GM19463 (cell line): Measurements from ENCODE around the gene VWCE.

Source experiments
- ATAC-seq: cut with Tn5 transposase; IDR thresholded peaks from one replicate; pipeline ENCODE4 v1.9.1; 2021; ENCODE audit warnings: mild to moderate bottlenecking, moderate library complexity; ENCODE audit not compliant: unreplicated experiment

Gene VWCE

GRCh38 chr11:61287338-61287977, 7.7 kb downstream of the VWCE start:
- ATAC-seq: no peak

DNA sequence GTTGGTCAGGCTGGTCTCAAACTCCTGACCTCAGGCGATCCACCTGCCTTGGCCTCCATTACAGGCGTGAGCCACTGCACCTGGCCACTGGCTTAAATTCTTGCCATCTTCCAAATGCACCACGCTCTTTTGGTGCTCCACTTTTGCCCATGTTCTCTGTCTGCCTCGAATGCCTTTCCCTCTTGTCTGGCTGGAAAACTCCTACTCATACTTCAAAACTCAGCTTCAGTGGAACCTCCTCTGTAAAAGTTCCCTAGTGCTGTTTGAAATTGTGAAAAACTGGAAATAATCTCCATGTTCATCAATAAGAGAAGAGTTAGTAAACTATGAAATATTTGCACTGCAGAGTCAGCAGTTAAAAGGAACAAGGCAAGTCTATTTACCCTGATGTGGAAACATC, 11.5 kb downstream of the VWCE start:
- ATAC-seq: no peak

DNA sequence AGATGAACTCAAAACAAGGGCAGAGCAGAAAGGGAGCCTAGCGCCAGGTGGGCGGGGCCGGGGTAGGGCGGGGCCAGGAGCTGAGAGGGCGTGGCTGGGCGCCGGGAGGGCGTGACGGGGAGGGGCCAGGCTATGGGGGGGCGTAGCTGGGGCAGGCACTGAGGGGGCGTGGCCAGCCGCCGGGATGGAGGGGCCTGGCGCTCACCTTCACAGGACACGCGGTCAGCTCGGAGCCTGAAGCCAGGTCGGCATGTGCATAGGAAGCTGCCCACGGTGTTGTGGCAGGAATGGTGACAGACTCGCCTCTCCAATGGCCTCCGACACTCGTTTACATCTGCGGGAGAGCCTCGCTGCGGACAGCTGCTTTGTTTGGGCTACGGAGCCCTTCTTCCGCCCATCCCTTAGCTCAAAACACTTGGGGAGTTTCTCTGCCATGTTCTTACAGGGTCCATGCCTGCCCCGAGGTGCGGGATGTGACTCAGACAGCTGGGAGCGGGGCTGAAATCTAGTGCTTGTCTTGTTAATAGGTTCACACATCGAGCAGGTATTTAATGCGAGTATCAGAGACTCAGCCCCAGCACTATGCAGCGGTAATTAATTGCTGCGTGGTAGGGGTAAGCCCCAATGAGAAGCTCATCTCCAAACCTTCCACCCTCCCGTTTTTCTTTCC, 13.4 kb downstream of the VWCE start:
- no peak for ATAC-seq

GRCh38 chr11:61280883-61281580, 14.1 kb downstream of the VWCE start:
- ATAC-seq: no peak

DNA sequence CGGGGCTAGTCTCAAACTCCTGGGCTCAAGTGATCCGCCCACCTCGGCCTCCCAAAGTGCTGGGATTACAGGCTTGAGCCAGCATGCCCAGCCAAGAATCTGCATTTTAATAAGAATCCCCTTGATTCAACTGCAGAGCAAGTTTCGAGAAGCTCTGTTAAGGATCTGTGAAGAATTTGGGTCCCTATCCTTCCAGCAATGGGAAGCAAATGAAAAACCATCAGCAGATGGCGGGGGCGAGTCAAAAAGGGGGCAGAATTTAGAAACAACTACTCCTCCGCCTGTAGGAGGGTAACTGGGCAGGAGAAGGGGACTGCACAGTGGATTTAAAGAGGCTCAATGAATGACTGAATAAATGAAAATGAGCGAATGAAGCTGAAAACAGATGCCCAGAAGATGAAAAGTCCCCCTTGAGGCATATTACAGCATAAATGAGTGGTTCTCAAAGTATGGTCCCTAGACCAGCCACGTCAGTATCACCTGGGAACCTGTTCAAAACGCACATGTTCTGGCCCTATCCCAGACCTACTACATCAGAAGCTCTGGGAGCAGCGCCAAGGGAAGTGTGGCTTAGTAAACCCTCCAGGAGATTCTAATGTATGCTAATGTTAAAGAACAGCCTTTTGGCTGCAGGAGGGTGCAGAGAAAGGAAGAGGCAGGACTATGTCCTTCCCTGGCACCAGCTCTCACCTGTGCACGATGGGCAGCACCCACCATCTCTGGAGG, 15.0 kb downstream of the VWCE start:
- ATAC-seq: no peak

DNA sequence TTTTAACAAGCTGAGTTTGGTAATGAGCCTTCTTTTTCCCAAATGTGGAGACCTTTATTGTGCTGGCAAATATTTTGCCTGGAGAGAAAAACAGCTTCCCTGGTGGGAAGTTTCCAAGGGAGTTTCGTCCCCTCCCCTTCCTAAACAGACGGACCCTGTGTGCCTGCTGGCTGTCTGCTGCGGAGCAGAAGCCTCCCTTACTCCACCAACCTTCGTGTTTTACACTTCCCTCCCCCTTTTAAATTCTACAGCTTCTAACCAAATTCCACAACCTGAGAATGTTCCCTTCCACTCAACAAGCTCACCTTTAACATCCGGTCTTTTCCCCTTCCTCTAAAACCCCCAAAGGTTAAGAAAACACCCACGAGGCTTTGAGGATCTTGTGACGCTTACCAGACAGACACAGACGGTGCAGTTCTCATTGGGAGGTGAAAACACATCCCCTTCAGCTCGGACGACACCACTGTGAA, 17.1 kb downstream of the VWCE start:
- no peak for ATAC-seq

- no peak for ATAC-seq
Measured at GRCh38 chr11:61277186-61278000, 17.7 kb downstream of the VWCE start.

DNA sequence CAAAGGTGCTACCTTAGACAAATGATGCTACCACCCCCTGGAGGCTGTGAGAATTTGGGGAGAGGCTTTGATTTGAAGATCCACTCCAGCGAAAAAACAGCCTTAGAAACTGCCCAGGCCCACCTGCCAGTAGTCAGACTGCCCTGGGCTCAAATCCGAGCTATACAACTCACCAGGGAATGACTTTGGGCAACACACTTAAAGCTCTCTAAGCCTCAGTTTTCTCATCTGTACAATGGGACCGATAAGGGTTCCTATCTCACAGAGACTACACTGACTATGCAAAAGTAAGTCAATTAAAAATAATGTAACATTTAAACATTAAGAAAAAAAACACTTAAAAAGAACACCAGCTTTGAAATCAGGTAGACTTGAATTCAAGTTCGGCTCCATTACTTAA, 19.9 kb downstream of the VWCE start:
- ATAC-seq: no peak

- no peak for ATAC-seq
Measured at GRCh38 chr11:61274084-61274483, 21.0 kb downstream of the VWCE start.

GRCh38 chr11:61273178-61274078, 21.7 kb downstream of the VWCE start:
- ATAC-seq: no peak

GRCh38 chr11:61272731-61273130, 22.4 kb downstream of the VWCE start:
- no peak for ATAC-seq

GRCh38 chr11:61270354-61271076, 24.6 kb downstream of the VWCE start:
- ATAC-seq: no peak

DNA sequence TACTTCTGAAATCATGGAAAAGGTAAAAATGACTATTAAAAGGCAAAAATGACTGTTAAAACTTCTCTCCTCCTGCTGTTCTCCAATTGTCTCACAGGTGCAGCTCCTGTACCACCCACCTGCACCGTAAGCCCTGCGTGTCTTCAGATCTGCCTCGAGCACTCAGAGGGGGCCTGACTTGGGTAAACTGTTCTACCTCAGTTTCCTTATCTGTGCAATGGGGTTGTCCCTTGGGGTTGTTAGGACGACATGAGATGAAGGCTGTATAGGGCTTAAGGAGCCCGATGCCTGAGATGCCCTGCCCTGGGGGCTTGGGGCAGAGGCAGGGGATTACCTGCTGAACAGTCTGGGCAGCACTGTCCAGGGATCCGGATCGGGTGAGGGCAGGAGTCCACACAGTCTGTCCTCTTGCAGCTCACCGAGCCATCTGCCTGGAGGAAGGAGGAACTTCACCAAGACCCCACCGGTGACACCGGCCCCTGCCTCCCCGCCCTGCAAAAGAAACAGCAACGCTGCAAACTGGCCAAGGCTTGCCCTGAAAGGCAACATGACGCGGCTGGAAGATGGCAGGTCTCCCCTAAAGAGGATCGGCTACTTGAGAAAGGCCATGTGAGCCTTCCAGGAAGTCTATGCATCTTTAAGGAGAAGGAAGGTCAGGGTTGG, 26.4 kb downstream of the VWCE start:
- ATAC-seq: no peak

DNA sequence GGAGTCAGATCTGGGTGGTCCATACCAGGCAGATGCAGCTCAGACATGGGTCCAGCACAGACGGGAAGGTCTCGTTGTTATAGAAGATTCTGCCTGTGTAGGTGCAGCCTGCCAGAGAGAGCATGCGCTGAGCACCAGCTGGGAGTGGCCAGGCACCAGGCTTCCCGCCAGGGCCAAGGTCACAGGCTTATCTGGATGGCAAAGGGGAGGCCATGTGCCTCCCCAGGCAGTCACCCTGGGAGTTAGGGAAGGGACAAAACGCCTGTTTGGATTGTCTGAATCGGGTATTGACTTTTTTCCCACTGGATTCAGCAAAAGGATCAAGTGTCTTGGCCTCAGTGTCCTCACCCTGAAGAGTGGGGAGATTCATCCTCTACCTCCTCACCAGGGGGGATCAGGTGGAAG, 27.7 kb downstream of the VWCE start:
- ATAC-seq: no peak

DNA sequence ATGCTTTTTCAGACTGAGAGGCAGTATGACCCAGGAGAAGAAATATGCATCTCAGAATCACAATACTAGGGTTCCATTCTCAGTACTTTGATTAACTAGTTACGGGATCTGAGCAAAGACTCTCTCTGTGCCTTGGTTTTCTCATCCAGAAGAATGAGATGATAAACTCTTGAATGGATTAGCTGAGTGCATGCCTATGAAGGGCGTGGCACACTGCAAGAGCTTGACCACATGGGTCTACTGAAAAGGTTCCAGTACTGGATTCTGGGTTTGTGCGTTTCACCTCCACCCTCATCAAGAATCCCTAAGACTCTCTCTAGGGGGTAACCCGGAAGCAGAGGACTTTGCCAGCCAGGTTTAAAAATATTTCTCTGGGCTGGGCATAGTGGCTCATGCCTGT, 28.5 kb downstream of the VWCE start:
- no peak for ATAC-seq

DNA sequence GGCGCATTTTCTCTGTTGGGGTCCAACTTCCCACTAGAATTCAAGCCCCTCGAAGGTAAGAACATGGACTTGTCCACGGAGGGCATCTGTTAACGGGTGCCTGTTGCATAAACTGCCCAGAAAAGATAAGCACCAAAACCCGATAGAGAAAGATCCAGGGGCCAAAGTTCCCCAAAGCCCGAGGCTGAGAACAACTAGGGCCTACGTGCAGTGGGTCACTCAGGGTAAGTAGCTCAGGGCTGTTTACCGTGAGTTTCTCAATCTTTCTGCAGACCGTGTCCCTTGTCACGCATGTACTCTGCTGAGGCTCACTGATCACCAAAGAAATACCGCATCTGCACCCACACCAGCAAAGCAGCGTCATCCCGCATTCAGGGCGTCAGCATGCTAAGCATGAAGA, 29.8 kb downstream of the VWCE start:
- no peak for ATAC-seq

DNA sequence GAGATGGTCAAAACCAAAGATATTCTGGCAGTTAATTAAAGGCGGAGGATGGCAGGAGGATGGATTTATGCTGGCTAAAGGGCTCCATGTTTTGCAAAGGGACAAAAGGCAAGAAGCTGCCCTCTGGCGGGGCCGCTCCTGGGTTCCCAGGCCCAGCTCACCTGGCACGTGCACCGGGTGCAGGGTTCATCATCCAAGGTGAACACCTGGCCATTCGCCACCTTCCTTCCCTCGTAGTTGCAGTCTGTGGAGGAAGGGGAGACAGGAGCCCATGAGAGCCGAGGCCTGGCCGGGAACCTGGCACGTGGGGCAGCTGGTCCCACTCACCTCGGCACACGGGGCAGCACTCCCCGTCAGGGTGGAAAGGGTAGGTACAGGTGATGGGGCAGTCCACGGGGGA, 30.3 kb downstream of the VWCE start:
- no peak for ATAC-seq

- no peak for ATAC-seq
Measured at GRCh38 chr11:61264371-61264770, 30.7 kb downstream of the VWCE start.
